Glutamatergic neuron (in vitro differentiated cells): ENCODE results near the gene ATP11B. TPM values are rescaled to one million over a fixed set of nuclear protein-coding genes. Genes with fewer than 3 reads are reported as not detected.

ENCODE experiments used
- DNase-seq: peaks from one replicate; pipeline ENCODE4 v3.0.0; 2022
- H3K27ac Mint-ChIP-seq: one replicate; pipeline ENCODE4 v1.8.0; 2020; ENCODE audit warnings: mild to moderate bottlenecking, mixed read lengths, inconsistent platforms; ENCODE audit not compliant: unreplicated experiment
- H3K27me3 Mint-ChIP-seq: one replicate; pipeline ENCODE4 v1.8.0; 2020; ENCODE audit warnings: mild to moderate bottlenecking, moderate library complexity, mixed read lengths, inconsistent platforms; ENCODE audit not compliant: unreplicated experiment
- H3K36me3 Mint-ChIP-seq: one replicate; pipeline ENCODE4 v1.8.0; 2020; ENCODE audit warnings: mild to moderate bottlenecking, mixed read lengths, inconsistent platforms; ENCODE audit not compliant: unreplicated experiment
- H3K4me1 Mint-ChIP-seq: one replicate; pipeline ENCODE4 v1.8.0; 2020; ENCODE audit warnings: mild to moderate bottlenecking, low read depth, mixed read lengths, inconsistent platforms; ENCODE audit not compliant: unreplicated experiment
- H3K4me3 Mint-ChIP-seq: one replicate; pipeline ENCODE4 v1.8.0; 2020; ENCODE audit warnings: mild to moderate bottlenecking, mixed read lengths, inconsistent platforms; ENCODE audit not compliant: unreplicated experiment
- H3K9me3 Mint-ChIP-seq: one replicate; pipeline ENCODE4 v1.8.0; 2020; ENCODE audit warnings: mild to moderate bottlenecking, moderate library complexity, mixed read lengths, inconsistent platforms; ENCODE audit not compliant: unreplicated experiment
- long read RNA-seq: library from polyadenylated mRNA; unstranded; transcript quantifications from one replicate; pipeline ENCODE4 v2.0.0, GENCODE V29; 2020; ENCODE audit not compliant: unreplicated experiment
- total RNA-seq: library from RNA; stranded (reverse); fragmentation: NEBNext Ultra II Directional; extraction: Animal tissue kit (Norgen Biotek cat#: 25700); gene quantifications from one replicate; pipeline ENCODE4 v1.2.1, GENCODE V29; 2021; ENCODE audit not compliant: unreplicated experiment
- TF ChIP-seq, protein P1 (sequence below): fragments of 200-600 bp; sonication (generic); IDR thresholded peaks from one replicate; pipeline ENCODE4 v1.5.0; 2021; ENCODE audit not compliant: partially characterized antibody, unreplicated experiment

The ATP11B gene
- total RNA-seq = 36.2 TPM
- long read RNA-seq, partial matches to known transcripts = 0 of 1 reads
- long read RNA-seq, other reads (novel, unspliced or antisense) = 1 of 1 reads

DNA sequence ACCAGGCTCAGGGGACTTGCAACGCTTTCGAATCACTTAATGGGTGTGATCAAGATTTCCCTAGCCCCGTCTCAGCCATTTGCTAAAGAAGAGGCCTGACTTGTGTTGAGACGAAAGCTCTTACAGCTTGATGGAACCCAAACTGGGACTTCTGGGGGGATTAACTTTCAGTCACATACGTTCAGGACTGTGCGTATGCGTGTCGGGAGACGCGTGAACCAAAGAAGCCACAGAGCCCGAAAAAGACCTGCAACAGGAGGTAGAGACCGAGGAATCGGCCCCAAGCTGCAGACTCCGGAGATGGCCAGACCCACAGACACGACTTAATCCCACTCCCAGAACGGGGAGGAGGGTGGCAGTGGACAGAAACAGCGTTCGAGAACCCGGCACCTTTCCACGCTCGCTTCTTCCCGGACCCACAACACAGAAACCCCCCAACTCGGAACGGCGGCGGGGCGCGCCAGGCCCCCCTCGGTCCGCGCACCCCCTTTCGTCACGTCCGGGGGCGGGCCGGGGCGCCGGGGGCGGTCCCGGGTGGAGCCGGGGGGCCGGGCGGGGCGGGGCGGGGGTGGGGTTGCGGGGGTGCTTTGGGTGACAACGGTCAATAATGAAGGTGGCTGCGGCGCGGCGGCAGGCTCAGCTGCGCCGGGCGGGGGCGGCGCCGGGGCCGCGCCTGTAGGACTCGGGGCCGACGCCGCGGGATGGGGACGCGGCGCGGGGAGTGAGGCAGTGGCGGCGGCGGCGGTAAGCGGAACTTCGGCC lies at the start of gene ATP11B:
TSS of gene ATP11B (plus strand) at position 604 of the 762 bp plus-strand sequence. CDS start 256 bp downstream, outside the sequence.
- H3K27ac Mint-ChIP-seq = peak within 1 kb of the TSS; percentile 93
- H3K4me1 Mint-ChIP-seq = peaks cover 12% of the 10 kb centered on the region
- H3K4me3 Mint-ChIP-seq = peak within 1 kb of the TSS; percentile 97
- H3K9me3 Mint-ChIP-seq = peaks cover 5% of the 10 kb centered on the region
- peaks cover 4% of the 10 kb centered on the region for H3K27me3 Mint-ChIP-seq
- H3K36me3 Mint-ChIP-seq = no peaks in the 10 kb centered on the region
- TF ChIP-seq, protein P1, sequence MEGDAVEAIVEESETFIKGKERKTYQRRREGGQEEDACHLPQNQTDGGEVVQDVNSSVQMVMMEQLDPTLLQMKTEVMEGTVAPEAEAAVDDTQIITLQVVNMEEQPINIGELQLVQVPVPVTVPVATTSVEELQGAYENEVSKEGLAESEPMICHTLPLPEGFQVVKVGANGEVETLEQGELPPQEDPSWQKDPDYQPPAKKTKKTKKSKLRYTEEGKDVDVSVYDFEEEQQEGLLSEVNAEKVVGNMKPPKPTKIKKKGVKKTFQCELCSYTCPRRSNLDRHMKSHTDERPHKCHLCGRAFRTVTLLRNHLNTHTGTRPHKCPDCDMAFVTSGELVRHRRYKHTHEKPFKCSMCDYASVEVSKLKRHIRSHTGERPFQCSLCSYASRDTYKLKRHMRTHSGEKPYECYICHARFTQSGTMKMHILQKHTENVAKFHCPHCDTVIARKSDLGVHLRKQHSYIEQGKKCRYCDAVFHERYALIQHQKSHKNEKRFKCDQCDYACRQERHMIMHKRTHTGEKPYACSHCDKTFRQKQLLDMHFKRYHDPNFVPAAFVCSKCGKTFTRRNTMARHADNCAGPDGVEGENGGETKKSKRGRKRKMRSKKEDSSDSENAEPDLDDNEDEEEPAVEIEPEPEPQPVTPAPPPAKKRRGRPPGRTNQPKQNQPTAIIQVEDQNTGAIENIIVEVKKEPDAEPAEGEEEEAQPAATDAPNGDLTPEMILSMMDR = no peak
- peak; percentile 68 for DNase-seq

GRCh38 chr3:182746959-182747358 lies 46.3 kb upstream of the ATP11B start:
- H3K4me3 Mint-ChIP-seq = no peak overlapping the region
- TF ChIP-seq, protein P1 = no peak
- H3K27me3 Mint-ChIP-seq = no peaks in the 10 kb centered on the region
- H3K27ac Mint-ChIP-seq = no peak overlapping the region
- H3K36me3 Mint-ChIP-seq = no peaks in the 10 kb centered on the region
- peaks cover 3% of the 10 kb centered on the region for H3K4me1 Mint-ChIP-seq
- no peak for DNase-seq
- no peaks in the 10 kb centered on the region for H3K9me3 Mint-ChIP-seq

DNA sequence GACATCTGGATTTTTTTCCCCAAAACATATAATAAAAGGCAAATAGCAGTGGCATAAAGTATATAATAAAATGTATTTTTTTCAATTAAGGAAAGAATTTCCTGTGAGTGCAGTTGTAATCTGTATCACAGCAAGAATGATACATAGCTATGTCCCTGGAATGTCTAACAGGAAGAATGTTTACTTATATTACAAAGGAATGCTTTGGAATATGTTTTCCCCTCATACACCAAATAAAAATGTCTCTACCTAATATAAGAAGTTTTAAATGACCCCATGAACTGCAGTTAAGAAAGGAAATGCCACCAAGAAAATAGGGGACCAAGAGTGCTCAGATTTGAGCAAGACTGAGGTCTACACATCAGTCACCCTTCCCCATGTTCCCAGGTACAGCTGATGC lies 38.0 kb upstream of the ATP11B start:
- H3K9me3 Mint-ChIP-seq = no peaks in the 10 kb centered on the region
- TF ChIP-seq, protein P1 = no peak
- no peak overlapping the region for H3K4me3 Mint-ChIP-seq
- H3K27ac Mint-ChIP-seq = no peak overlapping the region
- no peak for DNase-seq
- H3K27me3 Mint-ChIP-seq = no peaks in the 10 kb centered on the region
- H3K4me1 Mint-ChIP-seq = no peaks in the 10 kb centered on the region
- H3K36me3 Mint-ChIP-seq = no peaks in the 10 kb centered on the region

DNA sequence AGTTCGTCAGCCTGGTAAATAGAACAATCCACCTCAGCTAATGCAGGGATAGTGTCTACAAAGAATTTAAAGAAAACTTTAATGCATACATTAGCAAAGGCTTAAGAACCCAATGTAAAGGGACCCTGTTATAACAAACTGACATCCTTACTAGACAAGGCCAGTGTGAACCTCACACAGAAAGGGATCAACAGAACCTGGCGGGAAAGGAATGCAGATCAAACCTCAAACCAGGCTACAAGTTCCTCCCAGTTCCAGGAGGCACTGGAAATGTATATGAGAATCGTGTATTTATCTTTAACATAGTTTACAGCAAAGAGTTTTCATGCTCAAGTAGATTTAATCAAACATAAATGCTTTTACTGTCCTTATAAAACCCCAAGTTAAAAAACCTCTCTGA lies 37.6 kb upstream of the ATP11B start:
- no peak overlapping the region for H3K27ac Mint-ChIP-seq
- TF ChIP-seq, protein P1 = no peak
- DNase-seq = no peak
- H3K27me3 Mint-ChIP-seq = no peaks in the 10 kb centered on the region
- H3K4me1 Mint-ChIP-seq = no peaks in the 10 kb centered on the region
- H3K36me3 Mint-ChIP-seq = no peaks in the 10 kb centered on the region
- H3K9me3 Mint-ChIP-seq = no peaks in the 10 kb centered on the region
- no peak overlapping the region for H3K4me3 Mint-ChIP-seq

DNA sequence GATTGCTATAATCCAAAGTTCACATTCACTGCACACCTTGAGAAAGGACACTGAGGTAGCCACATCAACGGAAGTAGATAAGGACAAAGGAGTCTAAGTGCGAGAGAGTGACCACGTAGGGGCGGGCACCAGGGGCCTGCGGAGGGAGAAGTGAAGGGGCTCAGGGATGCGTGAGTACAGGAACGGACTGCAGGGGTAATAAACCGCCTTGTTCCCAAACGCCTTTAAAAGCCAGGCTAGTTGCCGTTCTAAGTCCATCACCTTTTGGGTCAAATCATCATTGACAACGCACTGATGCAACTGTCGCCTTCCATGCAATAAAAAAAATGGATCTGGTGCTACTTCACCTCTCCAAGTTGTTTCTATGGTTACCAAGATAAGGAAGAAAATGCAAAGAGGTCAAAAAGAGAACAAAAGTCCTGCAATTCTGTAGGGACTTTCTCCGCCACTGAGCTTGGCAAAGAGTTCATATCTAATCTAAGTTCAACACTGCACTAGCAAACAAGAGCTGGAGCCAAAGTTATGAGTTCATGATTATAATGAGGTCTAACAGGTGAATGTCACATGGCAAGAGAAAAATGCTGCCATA lies 32.6 kb upstream of the ATP11B start:
- Mint-ChIP-seq H3K4me3 (no peak overlapping the region), H3K9me3 (no peaks in the 10 kb centered on the region), H3K4me1 (no peaks in the 10 kb centered on the region), H3K27ac (no peak overlapping the region), H3K36me3 (no peaks in the 10 kb centered on the region), H3K27me3 (peaks cover 2% of the 10 kb centered on the region)
- DNase-seq = no peak
- TF ChIP-seq, protein P1 = no peak
